Stimulated activated CD4-positive, alpha-beta T cell treated with anti-CD3 and anti-CD28 coated beads, TNF-alpha, amount 100 ng/mL, for 1 hour (primary cell): ENCODE data around the gene ZBTB7A.

ENCODE experiments used
- DNase-seq, 3 donors: peaks; one replicate each; pipeline ENCODE4 v3.0.0-alpha.2; 2020; ENCODE audit warnings: low read depth in 3 of 3, low spot score in 1 of 3

The ZBTB7A gene

DNA sequence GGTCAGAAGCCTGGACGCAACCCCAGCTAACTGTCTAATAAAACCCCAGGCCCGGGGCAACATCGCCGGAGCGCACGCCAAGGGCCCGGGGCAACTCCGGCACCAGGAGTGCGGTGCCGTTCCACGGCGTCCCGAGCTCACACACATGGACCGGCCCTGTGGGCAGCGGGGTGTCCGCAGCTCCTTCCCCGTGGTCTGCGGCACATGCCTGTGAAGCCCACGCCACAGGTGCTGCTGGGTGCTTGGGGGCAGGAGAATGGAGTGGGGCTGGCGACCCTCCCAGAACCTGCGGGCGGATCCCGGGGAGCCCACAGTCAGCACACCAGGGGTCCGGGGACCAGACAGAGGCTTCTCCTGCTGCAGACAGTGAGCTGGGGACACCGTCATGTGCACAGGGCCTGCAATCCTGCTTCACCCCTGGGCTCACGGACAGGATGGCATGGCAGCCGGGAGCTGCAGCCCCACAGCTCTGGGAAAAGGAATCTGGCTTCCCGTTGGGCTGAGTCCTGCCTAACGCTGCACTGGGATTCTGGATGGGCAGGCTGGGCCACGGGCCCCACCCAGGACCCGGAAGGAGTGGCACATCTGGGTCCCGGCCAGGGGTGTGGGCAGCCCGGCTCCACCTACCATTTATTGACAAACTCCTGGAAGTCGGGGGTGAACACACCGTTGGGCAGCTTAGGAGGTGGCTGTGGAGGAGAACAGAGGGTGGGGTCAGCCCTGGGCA is 28.2 kb upstream of the ZBTB7A start:
- no peak for DNase-seq

DNA sequence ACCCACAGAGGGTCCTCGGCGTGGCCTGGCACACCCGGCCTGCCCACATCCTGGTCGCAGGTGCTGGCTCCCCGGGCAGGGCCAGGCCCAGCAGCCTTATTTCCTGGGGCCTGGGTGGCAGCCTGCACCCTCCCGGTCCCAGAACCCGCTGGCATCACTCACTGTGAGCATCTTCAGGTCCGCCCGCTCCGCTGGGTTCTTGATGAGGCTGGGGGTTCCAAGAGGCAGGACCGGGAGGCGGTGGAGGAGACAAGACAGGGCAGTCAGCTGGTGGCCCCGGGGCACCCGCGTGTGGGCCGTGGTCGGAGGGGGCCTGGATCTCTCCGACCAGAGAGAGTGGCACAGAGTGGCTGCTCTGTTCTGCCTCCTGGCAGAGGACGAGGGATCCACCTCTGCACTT is 27.6 kb upstream of the ZBTB7A start:
- no peak for DNase-seq

GRCh38 chr19:4093643-4094175 is 27.0 kb upstream of the ZBTB7A start:
- DNase-seq, result no peak

GRCh38 chr19:4090356-4091220 is 23.9 kb upstream of the ZBTB7A start:
- no peak for DNase-seq

DNA sequence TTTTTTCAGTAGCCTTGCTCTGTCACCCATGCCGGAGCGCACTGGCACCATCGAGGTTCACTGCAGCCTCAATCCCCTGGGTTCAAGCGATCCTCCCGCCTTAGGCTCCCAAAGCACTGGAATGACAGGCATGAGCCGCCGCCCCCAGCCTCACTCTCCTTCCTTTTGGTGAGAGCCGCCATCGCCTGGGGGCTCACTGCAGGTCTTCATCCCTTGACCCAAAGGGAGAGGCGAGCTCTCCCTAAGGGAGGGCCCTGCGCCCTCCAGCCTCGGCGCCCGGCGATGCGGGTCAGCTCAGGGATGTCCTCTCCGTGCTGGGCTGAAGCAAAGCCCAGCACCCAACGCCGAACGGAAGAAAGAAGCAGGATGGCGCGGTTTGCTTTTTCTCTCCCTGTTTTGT is 23.2 kb upstream of the ZBTB7A start:
- DNase-seq, result no peak

- DNase-seq, result no peak
Measured at GRCh38 chr19:4089400-4089908, 22.8 kb upstream of the ZBTB7A start.

DNA sequence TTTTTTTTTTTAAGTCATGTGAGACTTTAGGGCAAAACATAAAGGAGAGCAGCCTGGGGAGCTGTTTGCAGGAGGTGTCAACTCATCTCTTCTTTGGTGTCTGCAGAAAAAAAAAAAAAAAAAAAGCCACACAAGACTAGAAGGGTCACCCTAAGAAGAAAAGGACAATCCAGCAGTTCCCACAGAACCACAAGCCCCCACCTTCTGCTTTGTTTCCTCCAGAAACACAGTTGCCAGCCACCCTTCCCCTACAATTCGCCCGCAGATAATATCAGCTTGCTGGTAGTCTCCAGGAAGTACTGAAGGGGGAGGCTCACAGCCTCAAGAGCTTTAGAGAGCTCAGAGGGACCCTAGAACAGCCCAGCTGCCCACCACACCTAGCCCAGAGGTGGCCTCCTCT is 22.3 kb upstream of the ZBTB7A start:
- DNase-seq, result no peak

- no peak for DNase-seq
Measured at GRCh38 chr19:4087787-4088679, 21.3 kb upstream of the ZBTB7A start.

DNA sequence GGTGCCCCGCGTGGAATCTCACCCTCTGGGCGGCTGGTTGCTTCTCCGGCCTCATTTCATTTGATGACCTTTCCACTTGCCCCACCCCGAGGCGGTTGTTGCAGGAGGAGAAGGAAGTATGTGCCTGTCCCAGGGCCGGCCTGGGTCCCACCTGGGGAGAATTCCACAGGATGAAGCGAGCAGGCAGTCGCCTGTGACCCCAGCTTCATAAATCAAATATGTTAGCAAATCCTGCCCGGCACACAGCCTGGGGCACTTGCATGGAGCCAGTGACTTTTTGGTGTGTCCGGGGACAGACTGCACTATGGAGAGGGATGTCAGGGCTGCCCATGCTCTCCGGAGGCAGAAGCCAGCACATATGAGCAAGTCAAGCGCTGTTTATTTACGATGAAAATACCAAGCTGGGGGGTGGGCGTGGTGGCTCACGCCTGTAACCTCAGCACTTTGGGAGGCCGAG is 19.7 kb upstream of the ZBTB7A start:
- no peak for DNase-seq

- no peak for DNase-seq
Measured at GRCh38 chr19:4084547-4084877, 17.8 kb upstream of the ZBTB7A start.

- no peak for DNase-seq
Measured at GRCh38 chr19:4083677-4084546, 17.2 kb upstream of the ZBTB7A start.

DNA sequence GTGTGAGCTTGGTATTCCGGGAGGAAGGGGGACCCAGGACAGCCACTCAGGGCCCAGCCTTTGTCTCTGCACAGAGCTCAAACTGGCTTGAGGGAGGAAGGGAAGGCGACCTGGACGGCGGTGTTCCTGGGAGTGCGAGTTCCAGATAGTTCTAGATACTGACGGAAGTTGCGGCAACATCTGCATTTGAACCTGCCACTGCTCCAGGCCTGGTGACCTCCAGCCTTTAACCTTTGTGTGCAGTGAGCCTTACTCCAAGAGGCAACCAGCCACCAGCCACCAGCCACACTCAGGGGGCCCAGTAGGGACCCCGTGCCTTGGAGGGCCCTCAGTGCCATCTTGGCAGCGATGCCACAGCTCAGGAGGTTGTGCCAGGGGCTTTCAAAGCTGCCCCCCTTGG is 15.5 kb upstream of the ZBTB7A start:
- DNase-seq, result no peak

DNA sequence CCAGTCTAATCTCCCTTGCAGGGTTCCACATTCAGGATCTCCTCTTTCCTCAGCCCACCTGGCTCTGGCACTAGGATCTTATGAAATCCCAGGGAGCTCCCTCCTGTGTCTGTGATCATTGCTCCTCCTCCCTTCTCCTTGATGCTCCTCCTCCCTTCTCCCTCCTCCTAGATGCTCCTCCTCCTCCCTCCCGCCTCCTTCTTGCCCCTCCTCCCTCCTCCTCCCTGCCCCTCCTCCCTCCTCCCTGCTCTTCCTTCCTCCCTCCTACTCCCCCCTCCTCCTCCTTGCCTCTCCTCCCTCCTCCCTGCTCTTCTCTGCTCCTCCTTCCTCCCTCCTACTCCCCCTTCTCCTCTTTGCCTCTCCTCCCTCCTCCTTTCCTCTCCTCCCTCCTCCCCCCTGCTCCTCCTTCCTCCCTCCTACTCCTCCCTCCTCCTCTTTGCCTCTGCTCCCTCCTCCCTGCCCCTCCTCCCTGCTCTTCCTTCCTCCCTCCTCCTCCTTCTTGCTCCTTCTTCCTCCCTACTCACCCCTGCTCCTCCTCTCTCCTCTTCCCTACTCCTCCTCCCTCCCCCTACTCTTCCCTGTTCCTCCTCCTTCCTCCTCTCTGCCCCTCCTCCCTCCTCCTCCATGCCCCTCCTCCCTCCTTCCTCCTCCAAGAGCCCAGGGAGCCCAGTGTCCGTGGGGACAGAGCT is 14.9 kb upstream of the ZBTB7A start:
- no peak for DNase-seq

GRCh38 chr19:4080473-4080872 is 13.8 kb upstream of the ZBTB7A start:
- DNase-seq, result no peak

- no peak for DNase-seq
Measured at GRCh38 chr19:4077800-4078684, 11.3 kb upstream of the ZBTB7A start.

- DNase-seq, result no peak
Measured at GRCh38 chr19:4077007-4077374, 10.3 kb upstream of the ZBTB7A start.

GRCh38 chr19:4075373-4075772 is 8.7 kb upstream of the ZBTB7A start:
- no peak for DNase-seq

GRCh38 chr19:4071610-4072009 is 4.9 kb upstream of the ZBTB7A start:
- no peak for DNase-seq
